Liver (tissue), 9 donors: ENCODE measurements around the gene ARID3C. TPM values are rescaled to one million over a fixed set of nuclear protein-coding genes. Genes with fewer than 3 reads are reported as not detected.

Source experiments
- DNase-seq: peaks from one replicate; pipeline ENCODE4 v3.0.0-alpha.2; 2017; ENCODE audit warnings: low spot score
- H3K27ac ChIP-seq, 2 donors: one replicate each; pipeline ENCODE4 v1.7.0; 2013; ENCODE audit warnings: inconsistent platforms in 2 of 2, low read length in 2 of 2, control low read depth in 1 of 2, low read depth in 1 of 2, mild to moderate bottlenecking in 1 of 2
- H3K27me3 ChIP-seq, 4 donors: one replicate each; pipeline versions ENCODE4 v1.6.1 to v1.7.0; 2013; ENCODE audit warnings: low read length in 3 of 4, inconsistent platforms in 1 of 4, mild to moderate bottlenecking in 1 of 4, moderate library complexity in 1 of 4; ENCODE audit not compliant: control insufficient read depth in 4 of 4, insufficient read depth in 4 of 4
- H3K36me3 ChIP-seq, 4 donors: one replicate each; pipeline versions ENCODE4 v1.6.1 to v1.7.0; 2013; ENCODE audit warnings: low read length in 3 of 4, mild to moderate bottlenecking in 3 of 4, low read depth in 1 of 4, moderate library complexity in 1 of 4; ENCODE audit not compliant: control insufficient read depth in 4 of 4, insufficient read depth in 3 of 4
- H3K4me1 ChIP-seq, 4 donors: one replicate each; pipeline versions ENCODE4 v1.6.1 to v1.7.0; 2013; ENCODE audit warnings: low read length in 3 of 4, mild to moderate bottlenecking in 3 of 4, moderate library complexity in 1 of 4; ENCODE audit not compliant: control insufficient read depth in 4 of 4, insufficient read depth in 4 of 4
- H3K4me3 ChIP-seq, 3 donors: one replicate each; pipeline versions ENCODE4 v1.6.1 to v1.7.0; 2013; ENCODE audit warnings: low read length in 3 of 3, control low read depth in 1 of 3, low read depth in 1 of 3, mild to moderate bottlenecking in 1 of 3
- H3K9ac ChIP-seq, 2 donors: one replicate each; pipeline ENCODE4 v1.7.0; 2013; ENCODE audit warnings: low read length in 2 of 2, mild to moderate bottlenecking in 2 of 2, moderate library complexity in 2 of 2, control low read depth in 1 of 2, low read depth in 1 of 2
- H3K9me3 ChIP-seq, 4 donors: one replicate each; pipeline versions ENCODE4 v1.6.1 to v1.7.0; 2013; ENCODE audit warnings: low read length in 3 of 4; ENCODE audit not compliant: control insufficient read depth in 4 of 4
- EGR1 ChIP-seq, 2 donors: IDR thresholded peaks; 2 replicates each; pipeline ENCODE4 v1.6.1; 2016 to 2018; ENCODE audit warnings: antibody characterized with exemption in 2 of 2, low read depth in 2 of 2
- FOXA1 ChIP-seq: IDR thresholded peaks from 2 replicates; pipeline ENCODE4 v1.6.1; 2016; ENCODE audit warnings: antibody characterized with exemption
- FOXA2 ChIP-seq: IDR thresholded peaks from 2 replicates; pipeline ENCODE4 v1.6.1; 2016; ENCODE audit warnings: antibody characterized with exemption
- GABPA ChIP-seq, 2 donors: IDR thresholded peaks in 1 of 2; conservative IDR thresholded peaks in 1 of 2; 2 replicates each; pipeline ENCODE4 v1.6.1; 2016; ENCODE audit warnings: antibody characterized with exemption in 2 of 2, mild to moderate bottlenecking in 1 of 2, moderate library complexity in 1 of 2
- HNF4A ChIP-seq, 2 donors: conservative IDR thresholded peaks; 2 replicates each; pipeline ENCODE4 v1.6.1; 2016; ENCODE audit warnings: antibody characterized with exemption in 2 of 2, mild to moderate bottlenecking in 2 of 2
- HNF4G ChIP-seq: IDR thresholded peaks from 2 replicates; pipeline ENCODE4 v1.6.1; 2016; ENCODE audit warnings: antibody characterized with exemption
- JUND ChIP-seq, 2 donors: IDR thresholded peaks; 2 replicates each; pipeline ENCODE4 v1.6.1; 2016; ENCODE audit warnings: antibody characterized with exemption in 2 of 2
- NR2F2 ChIP-seq: IDR thresholded peaks from 2 replicates; pipeline ENCODE4 v1.6.1; 2016; ENCODE audit warnings: antibody characterized with exemption
- RAD21 ChIP-seq, 2 donors: IDR thresholded peaks; 2 replicates each; pipeline ENCODE4 v1.6.1; 2016; ENCODE audit warnings: antibody characterized with exemption in 2 of 2, mild to moderate bottlenecking in 2 of 2
- RXRA ChIP-seq, 2 donors: IDR thresholded peaks; 2 replicates each; pipeline ENCODE4 v1.6.1; 2017 to 2018; ENCODE audit warnings: antibody characterized with exemption in 2 of 2, mild to moderate bottlenecking in 1 of 2
- SP1 ChIP-seq: IDR thresholded peaks from 2 replicates; pipeline ENCODE4 v1.6.1; 2018; ENCODE audit warnings: antibody characterized with exemption, mild to moderate bottlenecking
- TAF1 ChIP-seq: conservative IDR thresholded peaks from 2 replicates; pipeline ENCODE4 v1.6.1; 2016; ENCODE audit warnings: antibody characterized with exemption, mild to moderate bottlenecking
- YY1 ChIP-seq: IDR thresholded peaks from 2 replicates; pipeline ENCODE4 v1.6.1; 2016; ENCODE audit warnings: antibody characterized with exemption, mild to moderate bottlenecking
- WGBS: extraction: QIAGEN DNeasy Blood & Tissue Kit; methylation state at CpG from one replicate; pipeline ENCODE4 v1.1.7; 2013; 5-methylcytosine and 5-hydroxymethylcytosine counted together
- polyA plus RNA-seq, 2 donors: library from polyadenylated mRNA; stranded (reverse) in 1 of 2; unstranded in 1 of 2; fragments of 200-250 nt in 1 of 2; fragments of >200 nt in 1 of 2; fragmentation: Nextera tagmentation in 1 of 2; extraction: Ambion mirVana in 1 of 2; gene quantifications; one replicate each; pipeline versions ENCODE4 v1.2.1 to v1.2.3, GENCODE V29; 2013 to 2015
- total RNA-seq, 2 donors: library from RNA; depleted of rRNA; stranded (reverse); fragments of >200 nt; gene quantifications; one replicate each; pipeline ENCODE4 v1.2.3, GENCODE V29; 2014
- TF ChIP-seq, protein P1 (sequence below): IDR thresholded peaks from 2 replicates; pipeline ENCODE4 v1.6.1; 2016; ENCODE audit warnings: antibody characterized with exemption
- TF ChIP-seq, protein P2 (sequence below): fragments of 150-350 bp; IDR thresholded peaks from 2 replicates; pipeline ENCODE4 v1.5.1; 2017; ENCODE audit warnings: improper control_type of control experiment, low read depth, low read length; ENCODE audit not compliant: missing input control
- TF ChIP-seq, protein P3 (sequence below): IDR thresholded peaks from 2 replicates; pipeline ENCODE4 v1.6.1; 2016; ENCODE audit warnings: antibody characterized with exemption
- TF ChIP-seq, protein P4 (sequence below): IDR thresholded peaks from 2 replicates; pipeline ENCODE4 v1.6.1; 2016; ENCODE audit warnings: antibody characterized with exemption
- donor health status: healthy.
- donor health status: healthy.
- donor health status: healthy.
- donor health status: healthy.
- donor health status: healthy.

Gene ARID3C
- total and polyA plus RNA-seq, 4 donors: 0.58 to 2.6 (median 1.7) TPM

DNA sequence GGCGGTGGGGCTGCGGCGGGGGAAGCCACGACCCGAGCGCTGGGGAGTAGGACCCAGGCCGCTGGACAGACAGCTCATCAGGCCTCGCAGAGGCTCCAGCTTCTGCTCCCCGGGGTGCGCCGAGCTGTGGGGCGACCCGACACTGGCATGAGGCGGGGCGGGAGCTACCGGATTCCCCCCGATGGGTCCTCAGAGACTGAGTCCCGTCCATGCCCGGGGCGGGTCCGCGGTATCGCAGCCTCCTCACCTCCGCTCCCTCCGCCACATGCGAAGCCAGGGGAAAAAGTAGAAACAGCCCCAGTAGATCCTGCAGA is 36.2 kb upstream of the ARID3C start:
- WGBS: under 1% methylated on average over 26 of the region's 26 CpGs
- H3K9ac ChIP-seq: peak overlapping the region in 1 of 2 donors; percentile 31
- TF ChIP-seq FOXA2 (no peak), FOXA1 (no peak), RAD21 (IDR thresholded peaks at IDR 0.05) (peak in 1 of 2 donors; percentile 22), TAF1 (no peak), JUND (IDR thresholded peaks at IDR 0.05) (no peak)
- TF ChIP-seq, protein P1, sequence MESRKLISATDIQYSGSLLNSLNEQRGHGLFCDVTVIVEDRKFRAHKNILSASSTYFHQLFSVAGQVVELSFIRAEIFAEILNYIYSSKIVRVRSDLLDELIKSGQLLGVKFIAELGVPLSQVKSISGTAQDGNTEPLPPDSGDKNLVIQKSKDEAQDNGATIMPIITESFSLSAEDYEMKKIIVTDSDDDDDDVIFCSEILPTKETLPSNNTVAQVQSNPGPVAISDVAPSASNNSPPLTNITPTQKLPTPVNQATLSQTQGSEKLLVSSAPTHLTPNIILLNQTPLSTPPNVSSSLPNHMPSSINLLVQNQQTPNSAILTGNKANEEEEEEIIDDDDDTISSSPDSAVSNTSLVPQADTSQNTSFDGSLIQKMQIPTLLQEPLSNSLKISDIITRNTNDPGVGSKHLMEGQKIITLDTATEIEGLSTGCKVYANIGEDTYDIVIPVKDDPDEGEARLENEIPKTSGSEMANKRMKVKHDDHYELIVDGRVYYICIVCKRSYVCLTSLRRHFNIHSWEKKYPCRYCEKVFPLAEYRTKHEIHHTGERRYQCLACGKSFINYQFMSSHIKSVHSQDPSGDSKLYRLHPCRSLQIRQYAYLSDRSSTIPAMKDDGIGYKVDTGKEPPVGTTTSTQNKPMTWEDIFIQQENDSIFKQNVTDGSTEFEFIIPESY: no peak
- TF ChIP-seq, protein P2, sequence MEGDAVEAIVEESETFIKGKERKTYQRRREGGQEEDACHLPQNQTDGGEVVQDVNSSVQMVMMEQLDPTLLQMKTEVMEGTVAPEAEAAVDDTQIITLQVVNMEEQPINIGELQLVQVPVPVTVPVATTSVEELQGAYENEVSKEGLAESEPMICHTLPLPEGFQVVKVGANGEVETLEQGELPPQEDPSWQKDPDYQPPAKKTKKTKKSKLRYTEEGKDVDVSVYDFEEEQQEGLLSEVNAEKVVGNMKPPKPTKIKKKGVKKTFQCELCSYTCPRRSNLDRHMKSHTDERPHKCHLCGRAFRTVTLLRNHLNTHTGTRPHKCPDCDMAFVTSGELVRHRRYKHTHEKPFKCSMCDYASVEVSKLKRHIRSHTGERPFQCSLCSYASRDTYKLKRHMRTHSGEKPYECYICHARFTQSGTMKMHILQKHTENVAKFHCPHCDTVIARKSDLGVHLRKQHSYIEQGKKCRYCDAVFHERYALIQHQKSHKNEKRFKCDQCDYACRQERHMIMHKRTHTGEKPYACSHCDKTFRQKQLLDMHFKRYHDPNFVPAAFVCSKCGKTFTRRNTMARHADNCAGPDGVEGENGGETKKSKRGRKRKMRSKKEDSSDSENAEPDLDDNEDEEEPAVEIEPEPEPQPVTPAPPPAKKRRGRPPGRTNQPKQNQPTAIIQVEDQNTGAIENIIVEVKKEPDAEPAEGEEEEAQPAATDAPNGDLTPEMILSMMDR: no peak

DNA sequence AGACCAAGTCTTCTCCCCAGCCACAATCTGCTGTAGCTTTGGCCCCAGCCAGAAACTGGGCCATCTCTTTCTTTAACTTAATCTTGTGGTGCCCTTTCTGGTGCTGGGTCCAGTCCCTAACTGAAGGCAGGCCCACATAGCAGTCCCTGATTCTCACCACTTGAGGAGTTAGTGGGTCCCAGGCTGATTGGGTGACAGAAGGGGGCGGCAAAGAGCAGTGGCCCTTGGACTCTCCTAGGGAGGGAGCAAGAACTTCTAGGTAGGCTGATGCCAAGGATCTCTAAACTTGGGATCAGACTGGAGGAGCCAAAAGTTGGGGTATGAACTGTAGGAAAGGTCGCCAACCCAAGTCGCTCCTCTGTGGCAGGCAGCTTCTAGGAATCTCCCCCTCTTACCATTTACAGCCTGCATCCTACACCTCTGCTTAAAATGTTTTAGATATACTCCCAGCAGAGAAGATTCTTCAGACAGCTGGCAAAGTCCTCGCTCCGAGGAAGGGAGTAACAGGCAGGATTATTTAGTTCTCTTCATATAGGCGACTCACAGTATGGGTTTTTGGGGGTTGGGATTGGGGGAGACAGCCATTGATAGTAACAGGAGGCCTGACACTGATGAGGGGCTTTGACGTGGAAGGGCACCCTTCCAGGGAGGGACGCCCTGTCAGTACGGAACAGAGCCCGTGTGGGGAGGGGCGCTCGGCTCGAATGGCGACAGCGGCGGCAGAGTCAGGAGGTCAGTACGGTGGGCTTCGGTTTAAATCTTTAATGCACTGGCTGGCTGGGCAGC is 35.6 kb upstream of the ARID3C start:
- peak; percentile 89 for DNase-seq
- peak overlapping the region in 1 of 2 donors; percentile 31 for H3K9ac ChIP-seq
- H3K4me3 ChIP-seq: peak overlapping the region; percentile 62 to 68 (median 65)
- peak overlapping the region; percentile 68 to 99 for H3K27ac ChIP-seq
- H3K9me3 ChIP-seq: no peaks in the 10 kb centered on the region
- WGBS: 14% methylated on average over 18 of the region's 18 CpGs
- TF ChIP-seq GABPA (IDR thresholded peaks at IDR 0.05 in 1 of 2, conservative IDR thresholded peaks at IDR 0.05 in 1 of 2) (no peak), JUND (IDR thresholded peaks at IDR 0.05) (no peak), SP1 (peak; percentile 75), FOXA2 (no peak), RAD21 (IDR thresholded peaks at IDR 0.05) (peak; percentile 59 to 78), RXRA (IDR thresholded peaks at IDR 0.05) (peak; percentile 32 to 60), NR2F2 (peak; percentile 60), HNF4G (peak; percentile 83), FOXA1 (no peak), YY1 (no peak), HNF4A (conservative IDR thresholded peaks at IDR 0.05) (peak; percentile 80 to 87), EGR1 (IDR thresholded peaks at IDR 0.05; ENCODE audit: low read depth in 2 of 2) (no peak)
- TF ChIP-seq, protein P2: peak; percentile 70
- TF ChIP-seq, protein P3, sequence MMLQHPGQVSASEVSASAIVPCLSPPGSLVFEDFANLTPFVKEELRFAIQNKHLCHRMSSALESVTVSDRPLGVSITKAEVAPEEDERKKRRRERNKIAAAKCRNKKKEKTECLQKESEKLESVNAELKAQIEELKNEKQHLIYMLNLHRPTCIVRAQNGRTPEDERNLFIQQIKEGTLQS: no peak
- TF ChIP-seq, protein P4, sequence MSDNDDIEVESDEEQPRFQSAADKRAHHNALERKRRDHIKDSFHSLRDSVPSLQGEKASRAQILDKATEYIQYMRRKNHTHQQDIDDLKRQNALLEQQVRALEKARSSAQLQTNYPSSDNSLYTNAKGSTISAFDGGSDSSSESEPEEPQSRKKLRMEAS: no peak
- no peaks in the 10 kb centered on the region for H3K27me3 ChIP-seq
- H3K4me1 ChIP-seq: peaks cover 4 to 25% (median 13%) of the 10 kb centered on the region in 4 donors
- peaks cover 0 to 13% (median 2%) of the 10 kb centered on the region in 4 donors for H3K36me3 ChIP-seq

More for the DNA sequence above, 36.2 kb upstream of the ARID3C start:
- peak overlapping the region; percentile 62 to 68 (median 65) for H3K4me3 ChIP-seq
- no peak for DNase-seq
- no peaks in the 10 kb centered on the region for H3K9me3 ChIP-seq
- peak overlapping the region; percentile 68 to 99 for H3K27ac ChIP-seq
- peaks cover 0 to 8% (median 3%) of the 10 kb centered on the region in 4 donors for H3K36me3 ChIP-seq
- no peaks in the 10 kb centered on the region for H3K27me3 ChIP-seq
- H3K4me1 ChIP-seq: peaks cover 4 to 25% (median 13%) of the 10 kb centered on the region in 4 donors
